Lower lobe of right lung (tissue), 2 donors: ENCODE results near the gene ARID2. TPM values are rescaled to one million over a fixed set of nuclear protein-coding genes. Genes with fewer than 3 reads are reported as not detected.

Experiments
- ATAC-seq, 2 donors: fragments of 200-7000 bp; cut with Tn5 transposase; one replicate each; pipeline ENCODE4 v1.9.1; 2020 to 2022; ENCODE audit warnings: mild to moderate bottlenecking in 2 of 2, moderate library complexity in 2 of 2
- DNase-seq: peaks from one replicate; pipeline ENCODE4 v3.0.0-alpha.2; 2020
- H3K27ac ChIP-seq: fragments of 200-600 bp; one replicate; pipeline ENCODE4 v1.8.0; 2022
- H3K27me3 ChIP-seq: fragments of 200-600 bp; one replicate; pipeline ENCODE4 v1.8.0; 2022; ENCODE audit warnings: low read depth
- H3K36me3 ChIP-seq: fragments of 200-600 bp; one replicate; pipeline ENCODE4 v1.8.0; 2022; ENCODE audit warnings: mild to moderate bottlenecking
- H3K4me1 ChIP-seq: fragments of 200-600 bp; one replicate; pipeline ENCODE4 v1.8.0; 2022
- H3K4me3 ChIP-seq: fragments of 200-600 bp; one replicate; pipeline ENCODE4 v1.8.0; 2022; ENCODE audit warnings: mild to moderate bottlenecking
- H3K9me3 ChIP-seq: fragments of 200-600 bp; one replicate; pipeline ENCODE4 v1.8.0; 2022
- intact Hi-C: fragments of 100-400 bp; cut with DNase I; formaldehyde crosslinking; loops from one replicate; pipeline ENCODE4 v1.11.0; 2022
- total RNA-seq: library from RNA; stranded (reverse); fragmentation: NEBNext Ultra II Directional; extraction: Animal tissue kit (Norgen Biotek cat#: 25700); gene quantifications from one replicate; pipeline ENCODE4 v1.2.1, GENCODE V29; 2021
- TF ChIP-seq, protein P1 (sequence below): fragments of 200-600 bp; IDR thresholded peaks from one replicate; pipeline ENCODE4 v1.8.0; 2022; ENCODE audit warnings: antibody characterized with exemption, mild to moderate bottlenecking
- donor health status: DM: no; HTN: yes; CAD: no; lungs with severe emphysema.

The ARID2 gene
- total RNA-seq, 1 donor from 2014 or later: 26.3 TPM

GRCh38 chr12:45794422-45794821, 64.9 kb downstream of the ARID2 start:
- DNase-seq: no peak
- TF ChIP-seq, protein P1, sequence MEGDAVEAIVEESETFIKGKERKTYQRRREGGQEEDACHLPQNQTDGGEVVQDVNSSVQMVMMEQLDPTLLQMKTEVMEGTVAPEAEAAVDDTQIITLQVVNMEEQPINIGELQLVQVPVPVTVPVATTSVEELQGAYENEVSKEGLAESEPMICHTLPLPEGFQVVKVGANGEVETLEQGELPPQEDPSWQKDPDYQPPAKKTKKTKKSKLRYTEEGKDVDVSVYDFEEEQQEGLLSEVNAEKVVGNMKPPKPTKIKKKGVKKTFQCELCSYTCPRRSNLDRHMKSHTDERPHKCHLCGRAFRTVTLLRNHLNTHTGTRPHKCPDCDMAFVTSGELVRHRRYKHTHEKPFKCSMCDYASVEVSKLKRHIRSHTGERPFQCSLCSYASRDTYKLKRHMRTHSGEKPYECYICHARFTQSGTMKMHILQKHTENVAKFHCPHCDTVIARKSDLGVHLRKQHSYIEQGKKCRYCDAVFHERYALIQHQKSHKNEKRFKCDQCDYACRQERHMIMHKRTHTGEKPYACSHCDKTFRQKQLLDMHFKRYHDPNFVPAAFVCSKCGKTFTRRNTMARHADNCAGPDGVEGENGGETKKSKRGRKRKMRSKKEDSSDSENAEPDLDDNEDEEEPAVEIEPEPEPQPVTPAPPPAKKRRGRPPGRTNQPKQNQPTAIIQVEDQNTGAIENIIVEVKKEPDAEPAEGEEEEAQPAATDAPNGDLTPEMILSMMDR: no peak
- Histone ChIP-seq H3K4me1 (peaks cover 4% of the 10 kb centered on the region), H3K4me3 (no peak overlapping the region), H3K9me3 (no peaks in the 10 kb centered on the region), H3K36me3 (no peaks in the 10 kb centered on the region), H3K27me3 (no peaks in the 10 kb centered on the region), H3K27ac (no peak overlapping the region)
- no peak for ATAC-seq
- intact Hi-C loops: no loop called here

- no peaks in the 10 kb centered on the region for H3K27me3 ChIP-seq
- no peak for ATAC-seq
- TF ChIP-seq, protein P1: no peak
- no peak for DNase-seq
- no peaks in the 10 kb centered on the region for H3K9me3 ChIP-seq
- intact Hi-C loops: no loop called here
- H3K27ac ChIP-seq: no peak overlapping the region
- H3K36me3 ChIP-seq: no peaks in the 10 kb centered on the region
- no peak overlapping the region for H3K4me3 ChIP-seq
- H3K4me1 ChIP-seq: no peaks in the 10 kb centered on the region
These were observed 72.1 kb downstream of the ARID2 start for GRCh38 chr12:45801625-45802024.

- no peaks in the 10 kb centered on the region for H3K36me3 ChIP-seq
- no peaks in the 10 kb centered on the region for H3K27me3 ChIP-seq
- ATAC-seq: no peak
- H3K9me3 ChIP-seq: no peaks in the 10 kb centered on the region
- TF ChIP-seq, protein P1: no peak
- no peaks in the 10 kb centered on the region for H3K4me1 ChIP-seq
- intact Hi-C loops: no loop called here
- no peak for DNase-seq
- no peak overlapping the region for H3K27ac ChIP-seq
- no peak overlapping the region for H3K4me3 ChIP-seq
These were observed 73.6 kb downstream of the ARID2 start for GRCh38 chr12:45803111-45803510.

DNA sequence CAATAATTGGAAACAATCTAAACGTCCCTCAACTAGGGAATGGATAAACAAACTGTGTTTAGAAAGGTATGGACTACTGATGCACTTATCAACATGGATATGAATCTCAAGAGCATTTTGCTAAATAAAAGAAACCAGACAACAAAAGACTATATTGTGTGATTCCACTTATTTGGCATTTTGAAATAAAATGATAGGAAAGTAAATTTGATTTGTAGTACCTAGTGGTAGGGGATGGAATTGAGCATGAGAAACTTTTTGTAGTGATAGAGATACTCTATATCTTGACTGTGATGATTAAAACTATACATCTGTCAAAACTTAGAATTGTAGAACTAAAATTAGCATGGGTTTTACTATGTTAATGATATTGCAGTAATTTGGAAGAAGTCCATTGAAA, 87.1 kb downstream of the ARID2 start:
- intact Hi-C loops: no loop called here
- DNase-seq (no peak), ATAC-seq (no peak)
- Histone ChIP-seq H3K36me3 (peaks cover 17% of the 10 kb centered on the region), H3K4me3 (no peak overlapping the region), H3K9me3 (no peaks in the 10 kb centered on the region), H3K4me1 (no peaks in the 10 kb centered on the region), H3K27me3 (no peaks in the 10 kb centered on the region), H3K27ac (no peak overlapping the region)
- TF ChIP-seq, protein P1: no peak

- Histone ChIP-seq H3K4me3 (no peak overlapping the region), H3K27ac (no peak overlapping the region), H3K36me3 (peaks cover 18% of the 10 kb centered on the region), H3K4me1 (no peaks in the 10 kb centered on the region), H3K9me3 (no peaks in the 10 kb centered on the region), H3K27me3 (no peaks in the 10 kb centered on the region)
- no peak for ATAC-seq
- intact Hi-C loops: no loop called here
- TF ChIP-seq, protein P1: no peak
- DNase-seq: no peak
These were observed 98.5 kb downstream of the ARID2 start for GRCh38 chr12:45827974-45828373.

GRCh38 chr12:45828402-45828801, 98.9 kb downstream of the ARID2 start:
- Histone ChIP-seq H3K4me1 (no peaks in the 10 kb centered on the region), H3K36me3 (peaks cover 16% of the 10 kb centered on the region), H3K27me3 (no peaks in the 10 kb centered on the region), H3K4me3 (no peak overlapping the region), H3K27ac (no peak overlapping the region), H3K9me3 (no peaks in the 10 kb centered on the region)
- TF ChIP-seq, protein P1: no peak
- DNase-seq (no peak), ATAC-seq (no peak)
- intact Hi-C loops: no loop called here
